ENCODE data around the gene CCBE1. TPM values are rescaled to one million over a fixed set of nuclear protein-coding genes. Genes with fewer than 3 reads are reported as not detected.

CCBE1 gene
- polyA plus RNA-seq, 1 of the 3 experiments (the other 2 are of a cell fraction), result 5.0 TPM

DNA sequence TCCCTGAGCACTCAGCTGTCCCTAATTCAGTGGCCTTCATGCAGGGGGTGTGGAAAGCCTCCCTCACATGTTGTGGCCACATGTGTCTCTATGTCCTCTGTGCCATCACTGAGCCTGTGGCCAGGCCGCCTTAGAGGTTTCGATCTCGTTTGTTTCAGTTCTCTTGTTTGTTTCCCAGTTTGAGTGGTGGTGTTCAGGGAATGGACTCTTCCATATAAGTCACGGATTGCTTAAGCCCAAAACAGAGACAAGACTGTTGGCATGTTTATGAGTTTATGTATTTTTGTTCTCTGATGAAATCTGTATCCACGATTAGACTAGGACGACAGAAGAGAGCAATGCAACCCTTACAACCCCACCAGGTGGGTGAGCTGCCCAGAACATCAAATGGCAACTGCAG, 134.5 kb downstream of the CCBE1 start:
- Histone ChIP-seq H3K27ac (ENCODE audit: low read depth in 2 of 2, low read length in 1 of 2) (peak overlapping the region in 1 of 2 experiments; percentile 28; a peak in 1 of 4 replicates), H3K36me3 (replicated peaks in 1 of 2; ENCODE audit: control insufficient read depth in 1 of 2, insufficient read depth in 2 of 2, low read length in 1 of 2) (no peaks in the 10 kb centered on the region), H3K9me3 (no peaks in the 10 kb centered on the region), H3K27me3 (ENCODE audit: insufficient read depth) (no peaks in the 10 kb centered on the region), H3K4me2 (no peak overlapping the region), H3K4me3 (ENCODE audit: low read depth in 2 of 2, low read length in 1 of 2) (no peak overlapping the region), H3K79me2 (ENCODE audit: insufficient read depth) (no peaks in the 10 kb centered on the region), H2AFZ (ENCODE audit: low read depth) (no peak overlapping the region), H4K20me1 (ENCODE audit: insufficient read depth) (no peaks in the 10 kb centered on the region), H3K4me1 (ENCODE audit: control insufficient read depth in 1 of 2, insufficient read depth in 2 of 2, low read depth in 1 of 2, low read length in 1 of 2) (peaks cover 0 to 14% of the 10 kb centered on the region in 2 experiments; a peak in 1 of 4 replicates), H3F3A (replicated peaks; ENCODE audit: insufficient read depth) (no peaks in the 10 kb centered on the region), H3K9ac (no peak overlapping the region), H3K9me2 (no peaks in the 10 kb centered on the region)
- ChIA-PET POLR2A (no interaction called here), CTCF (interaction anchor here (1.8 to 2.2 kb wide), 2 partner anchors 104 to 261 kb away, joined by 7 to 10 read pairs; no protein-coding TSS in a partner anchor)
- DNase-seq, result no peak
- 51% methylated on average over 6 of the region's 6 CpGs for WGBS (ENCODE audit: low lambda C conversion rate)
- no peak for TF ChIP-seq JUND (IDR thresholded peaks at IDR 0.05)
- TF ChIP-seq, protein P1, sequence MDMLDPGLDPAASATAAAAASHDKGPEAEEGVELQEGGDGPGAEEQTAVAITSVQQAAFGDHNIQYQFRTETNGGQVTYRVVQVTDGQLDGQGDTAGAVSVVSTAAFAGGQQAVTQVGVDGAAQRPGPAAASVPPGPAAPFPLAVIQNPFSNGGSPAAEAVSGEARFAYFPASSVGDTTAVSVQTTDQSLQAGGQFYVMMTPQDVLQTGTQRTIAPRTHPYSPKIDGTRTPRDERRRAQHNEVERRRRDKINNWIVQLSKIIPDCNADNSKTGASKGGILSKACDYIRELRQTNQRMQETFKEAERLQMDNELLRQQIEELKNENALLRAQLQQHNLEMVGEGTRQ (IDR thresholded peaks at IDR 0.05; ENCODE audit: borderline replicate concordance, low read depth, low read length), result no peak
- TF ChIP-seq TCF12 (IDR thresholded peaks at IDR 0.05), result no peak
- no peak for TF ChIP-seq TEAD4 (IDR thresholded peaks at IDR 0.05; ENCODE audit: borderline replicate concordance, insufficient read depth)
- no peak for TF ChIP-seq CHD2 (IDR thresholded peaks at IDR 0.05; ENCODE audit: low read length, partially characterized antibody)
- TF ChIP-seq, protein P2, sequence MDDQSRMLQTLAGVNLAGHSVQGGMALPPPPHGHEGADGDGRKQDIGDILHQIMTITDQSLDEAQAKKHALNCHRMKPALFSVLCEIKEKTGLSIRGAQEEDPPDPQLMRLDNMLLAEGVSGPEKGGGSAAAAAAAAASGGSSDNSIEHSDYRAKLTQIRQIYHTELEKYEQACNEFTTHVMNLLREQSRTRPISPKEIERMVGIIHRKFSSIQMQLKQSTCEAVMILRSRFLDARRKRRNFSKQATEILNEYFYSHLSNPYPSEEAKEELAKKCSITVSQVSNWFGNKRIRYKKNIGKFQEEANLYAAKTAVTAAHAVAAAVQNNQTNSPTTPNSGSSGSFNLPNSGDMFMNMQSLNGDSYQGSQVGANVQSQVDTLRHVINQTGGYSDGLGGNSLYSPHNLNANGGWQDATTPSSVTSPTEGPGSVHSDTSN (IDR thresholded peaks at IDR 0.05), result no peak
- no peak for TF ChIP-seq MEF2A (IDR thresholded peaks at IDR 0.05; ENCODE audit: borderline replicate concordance, low read depth)
- TF ChIP-seq POLR2AphosphoS5 (IDR thresholded peaks at IDR 0.05; ENCODE audit: low read depth, low read length), result no peak
- TF ChIP-seq, protein P3, sequence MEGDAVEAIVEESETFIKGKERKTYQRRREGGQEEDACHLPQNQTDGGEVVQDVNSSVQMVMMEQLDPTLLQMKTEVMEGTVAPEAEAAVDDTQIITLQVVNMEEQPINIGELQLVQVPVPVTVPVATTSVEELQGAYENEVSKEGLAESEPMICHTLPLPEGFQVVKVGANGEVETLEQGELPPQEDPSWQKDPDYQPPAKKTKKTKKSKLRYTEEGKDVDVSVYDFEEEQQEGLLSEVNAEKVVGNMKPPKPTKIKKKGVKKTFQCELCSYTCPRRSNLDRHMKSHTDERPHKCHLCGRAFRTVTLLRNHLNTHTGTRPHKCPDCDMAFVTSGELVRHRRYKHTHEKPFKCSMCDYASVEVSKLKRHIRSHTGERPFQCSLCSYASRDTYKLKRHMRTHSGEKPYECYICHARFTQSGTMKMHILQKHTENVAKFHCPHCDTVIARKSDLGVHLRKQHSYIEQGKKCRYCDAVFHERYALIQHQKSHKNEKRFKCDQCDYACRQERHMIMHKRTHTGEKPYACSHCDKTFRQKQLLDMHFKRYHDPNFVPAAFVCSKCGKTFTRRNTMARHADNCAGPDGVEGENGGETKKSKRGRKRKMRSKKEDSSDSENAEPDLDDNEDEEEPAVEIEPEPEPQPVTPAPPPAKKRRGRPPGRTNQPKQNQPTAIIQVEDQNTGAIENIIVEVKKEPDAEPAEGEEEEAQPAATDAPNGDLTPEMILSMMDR (IDR thresholded peaks at IDR 0.05), result no peak
- TF ChIP-seq, protein P4, sequence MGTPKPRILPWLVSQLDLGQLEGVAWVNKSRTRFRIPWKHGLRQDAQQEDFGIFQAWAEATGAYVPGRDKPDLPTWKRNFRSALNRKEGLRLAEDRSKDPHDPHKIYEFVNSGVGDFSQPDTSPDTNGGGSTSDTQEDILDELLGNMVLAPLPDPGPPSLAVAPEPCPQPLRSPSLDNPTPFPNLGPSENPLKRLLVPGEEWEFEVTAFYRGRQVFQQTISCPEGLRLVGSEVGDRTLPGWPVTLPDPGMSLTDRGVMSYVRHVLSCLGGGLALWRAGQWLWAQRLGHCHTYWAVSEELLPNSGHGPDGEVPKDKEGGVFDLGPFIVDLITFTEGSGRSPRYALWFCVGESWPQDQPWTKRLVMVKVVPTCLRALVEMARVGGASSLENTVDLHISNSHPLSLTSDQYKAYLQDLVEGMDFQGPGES (IDR thresholded peaks at IDR 0.05; ENCODE audit: low read depth, low read length), result no peak
- no peak for TF ChIP-seq GABPA (IDR thresholded peaks at IDR 0.05; ENCODE audit: low read depth)
- TF ChIP-seq, protein P5, sequence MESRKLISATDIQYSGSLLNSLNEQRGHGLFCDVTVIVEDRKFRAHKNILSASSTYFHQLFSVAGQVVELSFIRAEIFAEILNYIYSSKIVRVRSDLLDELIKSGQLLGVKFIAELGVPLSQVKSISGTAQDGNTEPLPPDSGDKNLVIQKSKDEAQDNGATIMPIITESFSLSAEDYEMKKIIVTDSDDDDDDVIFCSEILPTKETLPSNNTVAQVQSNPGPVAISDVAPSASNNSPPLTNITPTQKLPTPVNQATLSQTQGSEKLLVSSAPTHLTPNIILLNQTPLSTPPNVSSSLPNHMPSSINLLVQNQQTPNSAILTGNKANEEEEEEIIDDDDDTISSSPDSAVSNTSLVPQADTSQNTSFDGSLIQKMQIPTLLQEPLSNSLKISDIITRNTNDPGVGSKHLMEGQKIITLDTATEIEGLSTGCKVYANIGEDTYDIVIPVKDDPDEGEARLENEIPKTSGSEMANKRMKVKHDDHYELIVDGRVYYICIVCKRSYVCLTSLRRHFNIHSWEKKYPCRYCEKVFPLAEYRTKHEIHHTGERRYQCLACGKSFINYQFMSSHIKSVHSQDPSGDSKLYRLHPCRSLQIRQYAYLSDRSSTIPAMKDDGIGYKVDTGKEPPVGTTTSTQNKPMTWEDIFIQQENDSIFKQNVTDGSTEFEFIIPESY (IDR thresholded peaks at IDR 0.05; ENCODE audit: borderline replicate concordance, low read depth), result no peak
- no peak; the same call in 1 of the 2 replicates for TF ChIP-seq MXI1 (IDR thresholded peaks at IDR 0.05; ENCODE audit: low read depth, low read length)
